Stimulated activated CD4-positive, alpha-beta T cell treated with anti-CD3 and anti-CD28 coated beads, Interleukin-2, amount 100 ng/mL, for 24 hours (primary cell): ENCODE data around the gene ANKDD1B.

ENCODE experiments used
- DNase-seq, 2 donors: peaks; one replicate each; pipeline ENCODE4 v3.0.0-alpha.2; 2020

ANKDD1B gene

DNA sequence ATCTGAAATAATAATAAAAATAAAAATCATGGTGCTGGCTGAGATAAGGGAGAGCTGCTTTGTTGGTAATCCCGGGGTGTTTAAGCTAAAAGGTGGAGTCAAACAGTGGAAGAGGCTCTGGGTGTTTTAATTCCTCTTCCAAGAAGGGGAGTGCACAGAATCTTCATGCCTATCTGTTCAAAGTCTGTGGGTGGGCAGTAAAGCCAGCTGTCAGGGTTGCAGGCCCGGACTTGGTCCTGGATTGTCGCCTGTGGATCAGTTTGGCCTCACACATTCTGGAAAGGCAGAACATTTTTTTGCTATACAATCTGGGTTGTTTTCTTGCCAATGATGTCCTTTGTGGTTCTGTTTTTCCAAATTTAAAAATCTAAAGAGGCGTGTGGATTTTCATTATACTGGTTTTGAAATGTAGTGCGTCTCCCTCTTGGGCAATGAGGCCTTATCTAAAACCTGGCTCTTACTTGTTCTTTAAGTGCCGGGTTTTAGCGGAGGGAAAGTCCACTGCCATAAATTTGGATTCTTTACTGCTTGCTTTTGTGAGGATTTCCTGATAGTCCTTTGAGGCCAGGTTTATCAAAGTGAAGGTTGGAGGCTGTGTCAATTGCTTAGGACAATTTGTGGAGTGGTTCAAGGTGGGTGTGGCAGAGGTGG, 5.8 kb downstream of the ANKDD1B start:
- DNase-seq, result no peak

DNA sequence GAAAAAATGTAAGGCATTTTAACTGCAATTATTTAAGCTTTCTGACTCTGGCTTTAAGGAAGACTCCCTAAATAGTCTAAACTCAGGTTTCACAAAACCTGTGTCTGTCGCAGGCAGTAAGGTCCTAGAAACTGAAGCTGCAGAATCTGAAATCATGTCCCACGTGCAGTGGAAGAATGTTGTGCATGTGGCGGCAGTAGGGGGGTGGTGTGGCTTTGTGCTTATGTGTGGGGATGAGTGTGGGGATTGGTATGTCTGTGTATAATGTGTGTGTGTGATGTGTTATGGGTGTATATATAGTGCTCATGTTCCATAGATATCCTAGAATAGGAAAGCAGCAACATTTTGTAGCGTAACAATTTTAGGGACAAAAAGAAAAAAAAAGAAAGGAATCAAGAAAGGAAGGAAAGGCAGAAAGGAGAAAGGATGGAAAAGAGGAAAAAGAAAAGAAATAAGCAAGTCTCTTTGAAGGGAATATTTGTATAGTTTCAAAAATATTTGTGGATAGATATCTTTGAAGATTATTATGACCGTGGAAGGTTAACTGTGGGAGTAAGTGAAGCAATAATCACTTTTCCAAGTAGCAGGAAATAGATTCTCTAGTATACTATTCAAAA, 6.6 kb downstream of the ANKDD1B start:
- DNase-seq, result no peak

GRCh38 chr5:75620184-75620959, 9.1 kb downstream of the ANKDD1B start:
- DNase-seq, result no peak

GRCh38 chr5:75622564-75622963, 11.3 kb downstream of the ANKDD1B start:
- no peak for DNase-seq

DNA sequence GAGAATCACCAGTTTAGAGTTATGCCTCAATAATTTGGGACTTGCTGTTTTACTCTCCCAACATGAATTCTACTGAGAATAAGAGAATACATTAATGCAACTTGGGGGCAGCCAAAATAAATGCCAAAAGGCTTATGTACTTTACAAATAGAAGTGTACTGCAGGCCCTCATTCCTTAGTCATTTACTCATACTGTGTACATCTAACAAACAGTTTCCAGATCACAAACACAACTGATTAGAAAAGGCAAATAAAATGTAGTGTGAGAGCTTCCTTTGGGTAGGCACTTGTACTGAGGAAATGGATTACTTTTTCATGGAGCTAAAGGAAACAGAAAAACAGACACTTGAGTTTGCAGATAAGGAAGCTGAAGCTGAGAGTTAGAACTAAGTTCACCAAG, 12.6 kb downstream of the ANKDD1B start:
- no peak for DNase-seq

DNA sequence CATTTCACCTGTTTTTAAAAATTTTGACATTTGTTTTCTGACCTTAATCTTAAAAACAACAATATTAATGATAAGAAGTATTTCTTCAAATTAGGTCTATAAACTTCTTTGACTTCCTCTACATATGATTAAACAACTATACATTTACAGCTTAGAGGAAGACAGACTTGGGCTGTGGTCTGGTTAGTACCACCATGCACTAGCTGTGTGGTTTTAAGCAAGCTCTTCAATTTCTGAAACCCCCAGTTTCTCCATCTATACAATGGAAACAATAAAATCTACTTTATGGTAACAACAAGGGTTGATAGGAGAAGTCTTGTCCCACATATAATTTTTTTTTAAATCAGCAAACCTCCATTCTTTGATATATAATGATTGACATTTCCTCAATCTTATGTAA, 15.7 kb downstream of the ANKDD1B start:
- no peak for DNase-seq

DNA sequence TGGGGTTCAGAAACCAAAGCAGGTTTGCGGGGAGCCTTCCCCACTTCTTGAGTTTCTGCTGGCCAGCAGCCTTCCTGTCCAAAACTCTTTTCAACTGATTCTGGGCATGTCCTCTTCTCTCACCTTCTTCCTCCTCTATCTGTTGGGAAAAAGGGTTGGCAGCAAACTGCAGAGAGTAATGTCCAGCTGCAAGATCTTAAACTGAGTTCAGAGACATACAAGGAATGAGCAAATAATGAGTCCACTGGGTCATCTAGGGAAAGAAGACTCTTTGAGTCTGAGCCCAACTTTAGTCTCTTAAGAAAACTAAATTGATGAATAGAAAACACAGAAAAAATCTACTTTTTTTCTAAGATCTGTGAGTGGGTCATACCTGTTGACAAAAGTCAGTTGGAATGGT, 16.5 kb downstream of the ANKDD1B start:
- DNase-seq, result no peak

DNA sequence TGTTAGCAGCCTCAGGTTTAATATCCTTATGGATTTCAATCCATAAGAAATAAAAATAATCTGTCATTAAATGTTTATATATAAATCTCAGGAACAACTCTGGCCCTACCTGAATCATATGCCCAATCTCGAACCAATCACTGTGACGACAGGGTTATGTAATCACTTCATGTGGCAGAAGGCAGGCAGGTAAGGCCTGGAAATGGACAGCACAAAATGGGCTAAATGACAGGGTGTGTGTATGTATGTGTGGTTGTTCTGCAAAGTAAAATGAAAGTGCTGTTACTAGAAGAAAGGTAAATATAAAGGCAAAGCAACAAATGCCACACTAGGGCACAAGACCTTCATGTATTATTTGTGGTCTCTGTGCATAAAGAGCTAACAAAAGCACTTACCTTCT, 19.6 kb downstream of the ANKDD1B start:
- no peak for DNase-seq

DNA sequence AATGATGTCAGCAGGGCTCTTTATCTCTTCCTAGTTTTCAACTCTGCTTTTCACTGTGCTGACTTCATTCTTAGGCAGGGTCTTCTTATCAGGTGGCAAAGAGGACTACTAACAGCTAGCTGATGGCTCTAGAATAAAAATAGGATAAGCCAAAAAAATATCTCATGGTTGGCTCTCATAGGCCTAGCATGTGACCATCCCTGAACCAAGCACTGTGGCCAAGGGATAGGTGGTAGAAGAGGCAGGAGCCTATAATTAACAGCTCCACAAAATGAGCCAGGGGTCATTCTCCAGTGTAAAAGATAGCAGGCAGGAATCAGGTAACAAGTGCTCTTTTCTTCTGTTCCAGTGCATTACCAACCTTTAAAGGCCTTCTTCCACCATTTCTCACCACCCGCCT, 21.1 kb downstream of the ANKDD1B start:
- DNase-seq, result no peak

GRCh38 chr5:75637949-75638348, 26.7 kb downstream of the ANKDD1B start:
- no peak for DNase-seq

GRCh38 chr5:75639535-75640311, 28.5 kb downstream of the ANKDD1B start:
- no peak for DNase-seq

DNA sequence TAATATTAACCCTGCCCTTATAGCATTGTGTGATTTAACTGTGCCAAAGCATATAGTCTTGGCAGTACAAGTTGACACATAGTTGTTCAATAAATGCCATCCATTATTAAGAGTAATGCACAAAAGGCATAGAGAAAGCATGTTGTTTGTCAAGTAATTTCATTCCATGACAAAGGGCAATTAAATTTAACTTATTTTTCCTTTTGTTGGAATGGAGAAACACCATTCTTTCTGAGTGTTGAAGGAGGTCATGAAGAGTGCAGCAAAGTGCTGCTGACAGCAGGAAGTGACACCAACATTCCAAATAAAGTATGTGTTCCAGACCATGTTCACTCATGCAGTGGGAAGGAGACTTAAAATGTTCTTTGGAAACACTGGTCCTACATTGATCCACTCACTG, 29.1 kb downstream of the ANKDD1B start:
- DNase-seq, result no peak

DNA sequence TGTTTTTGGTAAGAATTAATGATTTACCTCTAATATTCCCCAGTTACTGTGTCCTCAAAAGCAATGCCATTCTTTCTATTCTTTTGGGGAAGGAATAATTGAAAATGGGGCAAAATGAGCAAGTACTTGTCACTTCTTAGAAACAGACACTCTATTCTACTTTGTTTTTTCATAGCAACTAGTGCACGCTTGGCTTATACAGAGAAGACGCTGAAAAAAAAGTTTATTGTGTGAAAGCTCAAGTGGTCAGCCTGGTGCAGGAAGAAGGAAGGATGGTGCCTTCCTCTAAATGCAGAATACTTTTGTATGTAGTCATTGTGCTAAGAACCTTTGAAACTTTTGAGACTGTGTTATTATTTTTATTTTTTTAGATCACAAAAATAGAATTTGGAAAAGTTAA, 29.6 kb downstream of the ANKDD1B start:
- no peak for DNase-seq

DNA sequence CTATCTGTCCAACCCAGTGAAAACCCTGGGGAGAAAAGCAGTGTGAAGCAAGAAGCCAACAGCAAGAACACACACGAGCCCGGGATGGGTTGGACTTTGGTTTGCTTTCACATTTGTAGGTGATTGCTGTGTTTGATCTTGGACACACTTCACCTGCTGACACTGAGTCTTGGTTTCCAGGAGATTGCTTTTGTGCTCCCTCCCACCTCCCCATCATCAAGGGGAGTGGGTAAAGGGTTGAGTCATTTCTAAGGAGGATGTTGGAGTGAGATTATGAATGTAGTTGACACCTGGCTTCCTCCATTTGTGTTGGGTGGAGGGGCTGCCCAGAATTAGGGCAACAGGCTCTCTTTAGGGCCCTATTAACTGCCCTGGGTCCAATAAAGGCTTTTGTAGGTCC, 37.5 kb downstream of the ANKDD1B start:
- DNase-seq, result no peak

DNA sequence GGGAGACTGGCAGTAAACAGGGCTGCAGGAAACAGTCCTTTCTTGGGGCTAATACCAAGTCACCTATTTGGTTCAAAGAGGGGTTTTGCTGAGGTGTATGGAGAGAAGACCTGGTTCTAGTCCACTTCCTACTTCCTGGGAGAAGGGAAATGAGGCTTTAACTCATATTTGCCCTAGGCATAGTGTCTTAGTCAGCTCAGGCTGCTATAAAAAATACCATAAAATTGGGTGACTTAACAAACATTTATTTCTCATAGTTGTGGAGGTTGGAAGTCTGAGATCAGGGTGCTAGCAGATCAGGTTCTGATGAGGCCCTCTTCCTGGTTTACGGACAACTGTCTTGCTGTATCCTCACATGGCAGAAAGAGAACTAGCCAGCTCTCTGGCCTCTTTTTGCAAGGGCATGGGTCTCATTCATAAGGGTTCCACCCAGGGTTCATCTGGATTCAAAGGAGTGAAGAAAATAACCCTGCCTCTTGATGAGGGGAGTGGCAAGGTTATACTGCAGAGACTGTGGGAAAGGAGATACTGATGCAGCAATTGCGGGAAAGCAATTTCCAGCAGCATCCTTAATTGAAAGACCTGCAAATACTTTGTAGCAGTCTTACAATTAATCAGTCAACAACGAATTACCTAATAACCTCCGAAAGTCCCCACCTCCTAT, 40.5 kb downstream of the ANKDD1B start:
- no peak for DNase-seq

GRCh38 chr5:75653521-75653920, 42.3 kb downstream of the ANKDD1B start:
- DNase-seq, result no peak

GRCh38 chr5:75654693-75655295, 43.5 kb downstream of the ANKDD1B start:
- DNase-seq, result no peak

DNA sequence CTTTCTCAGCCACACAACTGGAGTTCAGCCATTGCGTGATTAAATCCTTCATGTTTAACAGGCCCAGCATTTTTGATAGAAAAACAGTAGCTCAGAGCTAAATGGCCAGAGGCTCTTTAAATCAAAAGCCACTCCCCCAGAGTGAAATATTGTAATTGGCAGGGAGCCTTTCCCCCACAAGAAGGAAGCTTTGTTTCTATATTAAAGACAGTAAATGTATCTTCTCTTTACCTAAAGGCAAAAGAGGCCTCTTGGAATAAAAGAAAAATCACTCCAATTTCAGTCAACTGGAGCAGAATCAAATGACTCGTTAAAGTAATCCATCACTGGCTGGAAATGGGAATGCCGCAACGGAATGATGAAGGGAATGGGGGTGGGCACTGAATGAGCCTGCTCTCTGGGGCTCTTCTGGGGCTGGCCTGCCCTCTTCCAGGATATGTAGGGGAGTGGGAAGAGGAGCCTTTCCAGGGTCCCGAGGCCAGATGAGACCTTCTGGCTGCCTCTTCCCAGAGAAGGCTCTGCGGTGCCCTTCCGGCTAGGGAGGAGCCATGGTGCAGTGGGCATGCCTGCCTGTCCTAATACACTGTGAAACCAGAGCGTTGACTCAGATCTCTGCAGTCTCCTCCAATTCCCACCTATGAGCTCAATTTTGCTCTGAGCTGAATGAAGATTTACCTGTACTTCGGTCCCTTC, 45.2 kb downstream of the ANKDD1B start:
- no peak for DNase-seq

DNA sequence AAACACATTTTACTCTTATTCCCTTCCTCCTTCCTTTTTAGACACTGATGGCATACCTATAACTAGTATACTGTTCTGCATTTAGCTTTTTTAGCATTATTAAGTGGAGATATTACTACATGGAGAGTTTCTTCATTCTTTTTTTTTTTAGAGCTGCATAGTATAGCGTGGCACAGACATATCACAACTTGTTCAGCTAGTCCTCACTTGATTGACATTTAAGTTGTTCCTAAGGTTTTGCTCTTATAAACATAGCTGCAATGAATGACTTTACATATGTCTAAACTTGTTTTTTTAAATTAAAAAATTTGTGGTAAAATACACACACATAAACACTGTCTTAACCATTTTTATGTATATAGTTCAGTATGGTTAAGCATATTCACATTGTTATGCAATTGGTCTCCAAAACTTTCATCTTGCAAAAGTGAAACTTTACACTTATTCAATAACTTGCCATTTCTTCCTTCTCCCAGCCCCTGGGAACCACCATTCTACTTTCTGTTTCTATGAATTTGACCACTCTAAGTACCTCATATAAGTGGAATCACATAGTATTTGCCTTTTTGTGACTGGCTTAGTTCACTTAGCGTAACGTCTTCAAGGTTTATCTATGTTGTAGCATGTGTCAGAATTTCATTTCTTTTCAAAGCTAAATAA, 48.7 kb downstream of the ANKDD1B start:
- DNase-seq, result no peak

DNA sequence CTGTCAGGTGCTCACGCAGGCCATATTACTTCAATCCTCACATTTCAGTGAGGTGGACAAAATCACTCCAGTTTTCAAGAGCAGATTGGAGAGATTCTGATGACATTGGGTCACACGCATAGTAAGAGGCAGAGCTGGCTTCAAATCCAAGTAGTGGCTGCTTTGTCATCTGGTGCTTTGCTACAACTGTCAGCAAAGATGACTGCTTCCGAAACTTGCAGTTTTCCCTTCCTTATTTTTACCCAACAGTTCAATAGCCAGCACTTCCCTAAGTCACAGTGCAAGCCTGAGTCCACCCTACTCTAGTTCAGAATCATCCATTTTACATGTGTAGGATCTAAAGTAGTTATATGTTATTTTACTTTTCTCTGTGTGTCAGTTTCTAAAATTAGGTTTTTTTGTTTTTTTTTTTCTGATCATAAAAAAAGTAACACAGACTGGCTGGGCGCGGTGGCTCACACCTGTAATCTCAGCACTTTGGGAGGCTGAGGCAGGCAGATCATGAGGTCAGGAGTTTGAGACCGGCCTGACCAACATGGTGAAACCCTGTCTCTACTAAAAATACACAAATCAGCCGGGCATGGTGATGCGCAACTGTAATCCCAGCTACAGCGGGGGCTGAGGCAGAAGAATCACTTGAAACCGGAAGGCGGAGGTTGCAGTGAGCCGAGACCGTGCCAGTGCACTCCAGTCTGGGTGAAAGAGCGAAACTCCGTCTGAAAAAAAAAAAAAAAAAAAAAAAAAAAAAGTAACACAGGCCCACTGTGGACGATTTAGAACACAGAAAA, 49.6 kb downstream of the ANKDD1B start:
- DNase-seq, result no peak
